Activated T-cell treated with anti-CD3 and anti-CD28 coated beads, Interleukin-2, amount 50 U/mL, for 48 hours (primary cell): Measurements from ENCODE around the gene MYL1.

Source experiments
- DNase-seq, 2 experiments: peaks; one replicate each; pipeline ENCODE4 v3.0.0-alpha.2; 2020

MYL1 gene

DNA sequence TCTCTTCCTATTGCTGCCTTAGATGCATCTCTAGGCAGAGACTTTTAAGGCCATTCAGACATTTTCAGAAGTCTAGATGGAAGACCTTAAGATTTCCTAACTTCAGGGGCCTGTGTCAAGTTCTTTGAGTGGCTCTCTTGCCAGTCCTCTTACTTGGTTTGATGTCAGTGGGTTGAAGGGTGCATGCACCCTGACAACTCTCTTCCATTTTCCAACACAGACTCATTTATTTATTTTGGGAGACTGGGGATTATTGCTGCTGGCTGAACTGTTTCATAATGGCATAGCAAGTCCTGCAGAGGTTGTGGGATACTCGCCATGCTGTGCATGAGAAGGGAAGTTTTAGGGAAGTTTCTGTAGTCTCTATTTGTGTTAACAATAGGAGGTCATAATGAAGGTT, 50.7 kb downstream of the MYL1 start:
- DNase-seq = no peak

- DNase-seq = no peak
Measured at GRCh38 chr2:210263841-210264240, 51.1 kb downstream of the MYL1 start.

- DNase-seq = no peak
Measured at GRCh38 chr2:210262036-210262435, 52.9 kb downstream of the MYL1 start.

GRCh38 chr2:210259687-210260086, 55.3 kb downstream of the MYL1 start:
- DNase-seq = no peak

- no peak for DNase-seq
Measured at GRCh38 chr2:210252699-210253606, 62.0 kb downstream of the MYL1 start.

DNA sequence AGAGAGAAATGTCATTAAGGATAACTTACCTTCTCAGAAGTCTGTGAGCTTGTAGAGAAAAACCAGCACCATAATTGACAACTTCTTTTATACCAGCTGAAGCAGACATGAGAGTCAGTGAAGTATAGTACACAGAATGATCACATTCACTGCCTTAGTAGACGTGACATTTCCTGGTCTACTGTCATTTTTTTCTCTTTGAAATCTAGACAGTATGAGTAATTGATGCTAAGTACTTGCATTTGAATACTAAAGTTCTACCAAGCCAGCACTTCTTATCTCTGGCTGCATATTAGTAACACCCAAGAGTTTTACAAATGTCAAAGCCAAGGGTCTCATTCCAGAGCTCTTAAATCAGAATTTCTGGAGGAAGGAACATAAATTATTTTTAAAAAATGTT, 64.4 kb downstream of the MYL1 start:
- DNase-seq = no peak
